GM13977 (cell line): ENCODE data around the gene DSP.

Experiments
- DNase-seq: peaks from one replicate; pipeline ENCODE4 v3.0.0; 2012; ENCODE audit warnings: low spot score
- in situ Hi-C: fragments of 300-500 bp; cut with MboI; formaldehyde crosslinking; loops from one replicate; pipeline ENCODE4 v1.12.0; 2022; ENCODE audit warnings: low sequenced_read_pairs, low pct_unique_long_range_greater_than_20kb, mixed read lengths, inconsistent platforms; ENCODE audit not compliant: unreplicated experiment
- TF ChIP-seq, protein P1 (sequence below): IDR thresholded peaks from 2 replicates; pipeline ENCODE4 v1.5.1; 2012; ENCODE audit warnings: mild to moderate bottlenecking, control low read depth; ENCODE audit not compliant: insufficient read depth; ENCODE audit errors: extremely low read depth, missing control alignments

DSP gene

DNA sequence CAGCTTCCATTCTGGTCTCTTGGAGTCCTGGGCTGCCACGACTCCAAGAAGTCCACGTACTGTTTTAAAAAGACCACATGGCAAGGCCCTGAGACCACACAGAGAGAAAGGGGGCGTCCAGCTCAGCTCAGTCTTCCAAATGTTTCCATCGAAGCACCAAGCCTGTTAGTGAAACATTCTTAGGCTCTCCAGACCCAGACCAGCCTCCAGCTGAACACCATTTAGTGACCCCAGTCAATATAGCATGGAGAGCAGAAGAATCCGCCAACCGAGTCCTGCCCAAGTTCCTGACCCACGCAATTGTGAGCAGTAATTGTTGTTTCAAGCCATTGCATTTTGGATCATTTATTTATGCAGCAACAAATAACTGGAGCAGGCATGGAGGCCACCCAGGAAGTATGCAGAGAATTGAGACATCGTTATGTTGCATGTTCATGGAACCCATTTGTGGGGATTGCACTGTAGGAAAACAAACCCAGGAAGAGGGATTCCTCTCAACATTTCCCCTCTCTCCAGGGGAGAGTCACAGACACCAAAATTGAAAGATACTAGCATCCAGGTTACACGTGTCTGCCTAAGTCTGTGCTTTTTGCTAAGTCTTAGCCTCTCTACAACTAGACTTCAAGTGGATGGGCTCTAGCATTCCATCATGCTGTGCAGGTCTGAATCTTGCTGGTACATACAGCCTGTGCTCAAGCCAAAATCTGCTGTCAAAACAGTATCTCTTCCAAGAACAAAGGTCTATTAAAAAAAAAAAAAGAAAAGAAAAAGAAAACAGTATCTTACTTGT lies 91.2 kb downstream of the DSP start:
- TF ChIP-seq, protein P1, sequence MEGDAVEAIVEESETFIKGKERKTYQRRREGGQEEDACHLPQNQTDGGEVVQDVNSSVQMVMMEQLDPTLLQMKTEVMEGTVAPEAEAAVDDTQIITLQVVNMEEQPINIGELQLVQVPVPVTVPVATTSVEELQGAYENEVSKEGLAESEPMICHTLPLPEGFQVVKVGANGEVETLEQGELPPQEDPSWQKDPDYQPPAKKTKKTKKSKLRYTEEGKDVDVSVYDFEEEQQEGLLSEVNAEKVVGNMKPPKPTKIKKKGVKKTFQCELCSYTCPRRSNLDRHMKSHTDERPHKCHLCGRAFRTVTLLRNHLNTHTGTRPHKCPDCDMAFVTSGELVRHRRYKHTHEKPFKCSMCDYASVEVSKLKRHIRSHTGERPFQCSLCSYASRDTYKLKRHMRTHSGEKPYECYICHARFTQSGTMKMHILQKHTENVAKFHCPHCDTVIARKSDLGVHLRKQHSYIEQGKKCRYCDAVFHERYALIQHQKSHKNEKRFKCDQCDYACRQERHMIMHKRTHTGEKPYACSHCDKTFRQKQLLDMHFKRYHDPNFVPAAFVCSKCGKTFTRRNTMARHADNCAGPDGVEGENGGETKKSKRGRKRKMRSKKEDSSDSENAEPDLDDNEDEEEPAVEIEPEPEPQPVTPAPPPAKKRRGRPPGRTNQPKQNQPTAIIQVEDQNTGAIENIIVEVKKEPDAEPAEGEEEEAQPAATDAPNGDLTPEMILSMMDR = no peak
- DNase-seq = no peak
- in situ Hi-C loops = no loop called here

DNA sequence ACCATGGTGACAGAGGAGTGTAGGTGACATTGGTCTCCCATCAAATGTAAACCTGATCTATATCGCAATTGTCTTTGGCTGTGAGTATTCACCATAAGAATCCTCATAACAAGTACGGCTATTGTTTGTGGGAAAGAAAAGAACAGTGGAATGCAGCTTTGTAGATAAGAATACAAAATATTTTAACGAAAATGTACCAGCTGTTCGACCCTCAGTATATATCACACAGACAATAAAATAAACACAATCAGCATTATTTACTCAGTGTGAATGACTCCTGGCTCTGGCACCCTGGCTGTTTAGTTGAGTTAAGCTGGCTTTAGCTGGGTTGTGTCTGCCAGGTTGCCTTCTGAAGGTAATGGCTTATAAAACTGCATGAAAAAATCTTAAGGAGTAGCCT lies 91.9 kb downstream of the DSP start:
- TF ChIP-seq, protein P1 = no peak
- DNase-seq = no peak
- in situ Hi-C loops = no loop called here

DNA sequence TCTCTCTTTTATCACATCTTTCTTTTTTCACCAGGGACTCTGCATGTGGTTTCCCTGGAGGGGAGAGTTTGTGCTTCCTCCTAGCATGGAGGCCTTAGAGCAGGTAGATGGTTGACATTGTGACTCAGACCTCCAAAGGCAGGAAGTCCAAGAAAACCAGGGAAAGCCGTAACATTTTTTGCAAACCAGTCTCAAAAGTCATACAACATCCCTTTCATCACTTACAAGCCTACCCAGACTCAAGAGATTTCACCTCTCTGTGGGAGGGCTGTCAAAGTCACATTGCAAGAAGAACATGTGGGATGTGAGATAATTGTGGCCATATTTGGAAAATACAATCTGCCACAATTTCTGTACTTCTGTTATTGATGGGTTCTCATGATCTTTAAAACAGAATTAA lies 94.7 kb downstream of the DSP start:
- DNase-seq = no peak
- in situ Hi-C loops = no loop called here
- TF ChIP-seq, protein P1 = no peak
